Upper lobe of left lung (tissue), 6 donors: ENCODE measurements around the gene ZNF654. TPM values are rescaled to one million over a fixed set of nuclear protein-coding genes. Genes with fewer than 3 reads are reported as not detected.

ENCODE experiments used
- ATAC-seq, 2 donors: fragments of 200-7000 bp; cut with Tn5 transposase; one replicate each; pipeline ENCODE4 v1.9.1; 2022; ENCODE audit warnings: mild to moderate bottlenecking in 2 of 2, moderate library complexity in 2 of 2; ENCODE audit not compliant: low FRiP score in 2 of 2
- DNase-seq, 2 donors: peaks; one replicate each; pipeline ENCODE4 v3.0.0-alpha.2; 2019 to 2020
- H3K27ac ChIP-seq, 4 donors: fragments of 200-600 bp; sonication (generic); one replicate each; pipeline ENCODE4 v1.5.1; 2016 to 2019
- H3K27me3 ChIP-seq, 4 donors: fragments of 200-600 bp; sonication (generic); one replicate each; pipeline ENCODE4 v1.5.1; 2017 to 2019
- H3K36me3 ChIP-seq, 4 donors: fragments of 200-600 bp; sonication (generic); one replicate each; pipeline ENCODE4 v1.5.1; 2016 to 2019
- H3K4me1 ChIP-seq, 4 donors: fragments of 200-600 bp; sonication (generic); one replicate each; pipeline ENCODE4 v1.5.1; 2018 to 2019
- H3K4me3 ChIP-seq, 4 donors: fragments of 200-600 bp; sonication (generic); one replicate each; pipeline ENCODE4 v1.5.1; 2017 to 2019; ENCODE audit warnings: mild to moderate bottlenecking in 2 of 4, moderate library complexity in 1 of 4
- H3K9me3 ChIP-seq, 4 donors: fragments of 200-600 bp; sonication (generic); one replicate each; pipeline ENCODE4 v1.5.1; 2018 to 2019
- CTCF ChIP-seq, 6 experiments: fragments of 450-650 bp in 4 of 6; fragments of 200-600 bp in 2 of 6; sonication (generic) in 2 of 6; IDR thresholded peaks; one replicate each; pipeline ENCODE4 v1.5.1; 2016 to 2019; ENCODE audit warnings: antibody characterized with exemption in 6 of 6
- EP300 ChIP-seq, 4 donors: sonication (generic); formaldehyde crosslinking; IDR thresholded peaks; one replicate each; pipeline ENCODE4 v1.5.1; 2017; ENCODE audit warnings: antibody characterized with exemption in 4 of 4, control low read depth in 2 of 4
- POLR2A ChIP-seq, 4 donors: fragments of 450-650 bp; IDR thresholded peaks; one replicate each; pipeline ENCODE4 v1.5.1; 2016 to 2017; ENCODE audit warnings: antibody characterized with exemption in 4 of 4, mild to moderate bottlenecking in 2 of 4
- POLR2AphosphoS5 ChIP-seq, 2 donors: sonication (generic); formaldehyde crosslinking; IDR thresholded peaks; one replicate each; pipeline ENCODE4 v1.5.1; 2017; ENCODE audit warnings: antibody characterized with exemption in 2 of 2
- WGBS, 2 donors: methylation state at CpG; one replicate each; pipeline ENCODE4 v1.1.5; 2017 to 2018; 5-methylcytosine and 5-hydroxymethylcytosine counted together
- total RNA-seq, 6 donors: library from RNA; depleted of rRNA in 4 of 6; stranded (reverse); fragments of >200 nt in 4 of 6; gene quantifications; one replicate each; pipeline versions ENCODE4 v1.1.0 to v1.2.1, GENCODE V29; 2016 to 2021
- donor health status: DM: no; HTN: no; CAD: no; lungs with moderate emphysema.
- donor health status: DM: no; HTN: yes; CAD: no; lungs with severe emphysema.

Gene ZNF654
- total RNA-seq, 6 donors from 2014 or later = 4.9 to 21.4 (median 13.8) TPM

- Histone ChIP-seq H3K27ac (no peak overlapping the region), H3K27me3 (no peaks in the 10 kb centered on the region), H3K4me1 (peaks cover 0 to 3% (median 0%) of the 10 kb centered on the region in 4 donors), H3K36me3 (no peaks in the 10 kb centered on the region), H3K4me3 (no peak overlapping the region), H3K9me3 (peaks cover 0 to 7% (median 0%) of the 10 kb centered on the region in 4 donors)
- no peak for ATAC-seq
- no peak for DNase-seq
- WGBS, 2 donors = 75 to 82% methylated on average over 4 of the region's 4 CpGs
- TF ChIP-seq CTCF (IDR thresholded peaks at IDR 0.05) (no peak), EP300 (IDR thresholded peaks at IDR 0.05) (no peak), POLR2AphosphoS5 (IDR thresholded peaks at IDR 0.05) (no peak)
Observed at GRCh38 chr3:88025001-88025552, 34.0 kb upstream of the ZNF654 start.

- TF ChIP-seq EP300 (IDR thresholded peaks at IDR 0.05) = no peak
- TF ChIP-seq POLR2AphosphoS5 (IDR thresholded peaks at IDR 0.05) = no peak
- TF ChIP-seq POLR2A (IDR thresholded peaks at IDR 0.05) = no peak
- TF ChIP-seq CTCF (IDR thresholded peaks at IDR 0.05) = no peak
- Histone ChIP-seq H3K4me1 (peaks cover 0 to 22% (median 16%) of the 10 kb centered on the region in 4 donors), H3K36me3 (no peaks in the 10 kb centered on the region), H3K9me3 (peaks cover 0 to 7% (median 0%) of the 10 kb centered on the region in 4 donors), H3K27ac (no peak overlapping the region), H3K27me3 (no peaks in the 10 kb centered on the region), H3K4me3 (no peak overlapping the region)
- no peak for ATAC-seq
- DNase-seq = no peak
- 95 to 100% methylated on average over 2 of the region's 2 CpGs for WGBS, 2 donors
Observed at GRCh38 chr3:88028876-88029275, 30.2 kb upstream of the ZNF654 start.

DNA sequence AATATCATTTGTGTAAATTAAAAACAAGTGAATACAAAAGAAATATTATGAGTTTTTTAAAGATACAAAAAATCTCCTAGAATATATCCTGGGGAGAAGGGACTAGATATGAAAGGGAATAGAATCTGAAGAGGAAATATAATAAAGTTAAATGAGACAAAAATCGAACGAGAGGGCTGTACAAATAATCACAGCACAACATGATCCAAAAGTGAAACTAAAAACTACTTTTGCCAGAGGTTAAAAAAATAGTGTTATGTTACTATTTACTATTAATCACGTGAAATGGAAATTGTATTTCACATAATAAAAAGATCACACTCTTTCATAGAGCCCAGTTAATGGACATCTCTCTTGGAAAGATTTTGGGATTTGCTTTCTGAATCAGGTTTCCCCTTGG is 28.8 kb upstream of the ZNF654 start:
- DNase-seq (no peak), ATAC-seq (no peak)
- Histone ChIP-seq H3K9me3 (peaks cover 0 to 7% (median 0%) of the 10 kb centered on the region in 4 donors), H3K36me3 (no peaks in the 10 kb centered on the region), H3K27me3 (no peaks in the 10 kb centered on the region), H3K4me3 (peak overlapping the region in 2 of 4 donors; percentile 13 to 21), H3K27ac (no peak overlapping the region), H3K4me1 (peaks cover 0 to 22% (median 17%) of the 10 kb centered on the region in 4 donors)
- TF ChIP-seq EP300 (IDR thresholded peaks at IDR 0.05) (no peak), POLR2A (IDR thresholded peaks at IDR 0.05) (no peak), CTCF (IDR thresholded peaks at IDR 0.05) (no peak), POLR2AphosphoS5 (IDR thresholded peaks at IDR 0.05) (no peak)
- WGBS, 2 donors = 27 to 30% methylated on average over 3 of the region's 3 CpGs

- H3K4me1 ChIP-seq = peaks cover 0 to 22% (median 17%) of the 10 kb centered on the region in 4 donors
- no peaks in the 10 kb centered on the region for H3K36me3 ChIP-seq
- 0% methylated on average over 1 of the region's 1 CpG for WGBS, 2 donors
- H3K27me3 ChIP-seq = no peaks in the 10 kb centered on the region
- no peak for DNase-seq
- peak overlapping the region in 3 of 4 donors; percentile 22 to 43 (median 40) for H3K4me3 ChIP-seq
- TF ChIP-seq CTCF (IDR thresholded peaks at IDR 0.05) = no peak
- no peak for TF ChIP-seq POLR2AphosphoS5 (IDR thresholded peaks at IDR 0.05)
- no peak for TF ChIP-seq POLR2A (IDR thresholded peaks at IDR 0.05)
- no peak for TF ChIP-seq EP300 (IDR thresholded peaks at IDR 0.05)
- no peaks in the 10 kb centered on the region for H3K9me3 ChIP-seq
- ATAC-seq = peak in 1 of 2 donors; percentile 63
- H3K27ac ChIP-seq = peak overlapping the region; percentile 45 to 81 (median 64)
Observed at GRCh38 chr3:88031642-88032077, 27.4 kb upstream of the ZNF654 start.

GRCh38 chr3:88032245-88032644 is 26.8 kb upstream of the ZNF654 start:
- H3K27ac ChIP-seq = peak overlapping the region in 3 of 4 donors; percentile 48 to 81 (median 80)
- 40 to 42% methylated on average over 2 of the region's 2 CpGs for WGBS, 2 donors

More at GRCh38 chr3:88032245-88032644, 26.8 kb upstream of the ZNF654 start:
- ATAC-seq (peak in 1 of 2 donors; percentile 10), DNase-seq (no peak)
- TF ChIP-seq CTCF (IDR thresholded peaks at IDR 0.05) (no peak), POLR2AphosphoS5 (IDR thresholded peaks at IDR 0.05) (no peak), POLR2A (IDR thresholded peaks at IDR 0.05) (no peak), EP300 (IDR thresholded peaks at IDR 0.05) (no peak)
- Histone ChIP-seq H3K27me3 (no peaks in the 10 kb centered on the region), H3K4me1 (peaks cover 0 to 22% (median 17%) of the 10 kb centered on the region in 4 donors), H3K36me3 (no peaks in the 10 kb centered on the region), H3K9me3 (no peaks in the 10 kb centered on the region), H3K4me3 (peak overlapping the region in 3 of 4 donors; percentile 22 to 43 (median 40))
